Activated CD4-positive, alpha-beta T cell treated with anti-CD3 and anti-CD28 coated beads for 36 hours (primary cell): ENCODE results near the gene LONP2. TPM values are rescaled to one million over a fixed set of nuclear protein-coding genes. Genes with fewer than 3 reads are reported as not detected.

Source experiments
- ATAC-seq: fragments of 200-7000 bp; cut with Tn5 transposase; one replicate; pipeline ENCODE4 v1.10.0; 2021; ENCODE audit warnings: mild to moderate bottlenecking, moderate library complexity
- CTCF ChIA-PET: fragments of 350-600 bp; sonication (Branson Sonifier 250); formaldehyde crosslinking; loops from one replicate; lab custom pipeline; 2021; ENCODE audit warnings: antibody characterized with exemption; lab: Charles Lee
- POLR2A ChIA-PET: fragments of 350-600 bp; sonication (Branson Sonifier 250); formaldehyde crosslinking; loops from one replicate; lab custom pipeline; 2021; ENCODE audit warnings: antibody characterized with exemption, inconsistent platforms; lab: Charles Lee
- DNase-seq: peaks from one replicate; pipeline ENCODE4 v3.0.0-alpha.2; 2020
- H3K27ac Mint-ChIP-seq: one replicate; pipeline ENCODE4 v1.8.0; 2021; ENCODE audit warnings: mixed read lengths
- H3K27me3 Mint-ChIP-seq: one replicate; pipeline ENCODE4 v1.8.0; 2021; ENCODE audit warnings: mixed read lengths
- H3K36me3 Mint-ChIP-seq: one replicate; pipeline ENCODE4 v1.8.0; 2021; ENCODE audit warnings: low read depth, mixed read lengths
- H3K4me1 Mint-ChIP-seq: one replicate; pipeline ENCODE4 v1.8.0; 2021; ENCODE audit warnings: mixed read lengths
- H3K4me3 Mint-ChIP-seq: one replicate; pipeline ENCODE4 v1.8.0; 2021; ENCODE audit warnings: mild to moderate bottlenecking, moderate library complexity, mixed read lengths
- H3K9me3 Mint-ChIP-seq: one replicate; pipeline ENCODE4 v1.8.0; 2021; ENCODE audit warnings: low read depth, mixed read lengths
- intact Hi-C, 2 experiments: fragments of 100-400 bp; cut with DNase I in 1 of 2; cut with micrococcal nuclease in 1 of 2; formaldehyde crosslinking; loops; one replicate each; pipeline versions ENCODE4 v1.14.2 to v1.15.1; 2022 to 2024; cut with DNase I, micrococcal nuclease
- total RNA-seq, 2 experiments: library from RNA; stranded (reverse); gene quantifications; one replicate each; pipeline ENCODE4 v1.2.3, GENCODE V29; 2021

Gene LONP2
- total RNA-seq, 2 experiments from 2014 or later: 60.3 to 63.2 TPM

DNA sequence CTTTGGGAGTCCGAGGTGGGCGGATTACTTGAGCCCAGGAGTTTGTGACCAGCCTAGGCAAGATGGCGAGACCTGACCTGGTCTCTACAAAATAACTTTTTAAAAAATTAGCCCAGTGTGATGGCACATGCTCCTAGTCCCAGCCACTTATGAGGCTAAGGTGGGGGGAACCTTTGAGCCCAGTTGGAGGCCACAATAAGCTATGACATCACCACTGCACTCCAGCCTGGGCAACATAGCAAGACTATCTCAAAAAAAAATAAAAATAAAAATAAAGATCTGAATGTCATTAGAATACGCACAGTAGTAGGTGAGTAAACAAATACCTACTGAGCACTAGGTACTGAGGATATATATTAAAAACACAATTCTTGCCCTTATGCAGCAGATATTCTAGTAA, 138.0 kb downstream of the LONP2 start:
- intact Hi-C loops: loop anchor here in 1 of 2 experiments (10.0 kb wide), 2 partner anchors 1547 to 1697 kb away; partner anchors contain the start of genes C16orf87, ORC6 and VPS35
- Mint-ChIP-seq H3K36me3 (peaks cover 3% of the 10 kb centered on the region), H3K4me1 (peaks cover 45% of the 10 kb centered on the region), H3K4me3 (no peak overlapping the region), H3K9me3 (no peaks in the 10 kb centered on the region), H3K27ac (no peak overlapping the region), H3K27me3 (no peaks in the 10 kb centered on the region)
- DNase-seq (no peak), ATAC-seq (no peak)
- CTCF ChIA-PET: no interaction called here
- POLR2A ChIA-PET: no interaction called here

DNA sequence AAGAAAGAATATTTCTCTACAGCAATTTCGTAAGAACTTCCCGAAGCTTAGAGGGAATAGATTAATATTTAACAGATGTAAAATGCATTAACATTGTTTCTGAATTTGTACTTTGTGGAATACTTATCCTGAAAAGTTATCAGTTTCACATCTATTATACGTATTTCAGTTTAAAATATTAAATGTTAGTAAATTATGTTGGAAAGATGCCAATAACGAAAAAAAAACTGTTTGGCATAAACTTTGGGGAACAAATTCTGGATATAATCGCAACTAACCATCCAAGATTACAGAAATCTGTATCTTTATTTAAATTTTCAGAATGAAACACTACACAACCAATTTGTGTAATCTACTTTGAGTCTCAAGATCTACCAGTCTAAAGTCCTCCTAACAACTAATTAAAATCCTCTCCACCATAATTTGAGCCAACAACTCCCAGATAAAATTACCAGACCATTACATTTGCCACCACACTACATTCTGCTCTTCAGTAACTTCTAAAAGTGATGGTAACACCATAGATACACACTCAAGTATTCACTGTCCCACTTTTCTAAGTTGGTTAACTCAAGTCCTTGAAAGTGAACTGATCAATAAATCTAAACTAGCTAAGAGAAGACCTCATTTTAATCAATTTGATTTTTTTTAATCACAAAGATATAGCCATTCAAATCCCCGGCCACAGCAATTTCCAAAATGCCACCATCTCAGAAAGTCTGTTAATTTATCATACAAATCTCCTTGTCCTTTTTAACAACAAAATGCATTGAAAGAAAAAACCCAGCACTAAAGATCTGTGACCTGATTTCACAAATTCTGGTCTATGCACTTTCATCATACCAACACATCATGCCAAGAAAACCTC, 139.1 kb downstream of the LONP2 start:
- intact Hi-C loops: loop anchor here in 1 of 2 experiments (10.0 kb wide), 2 partner anchors 1548 to 1698 kb away; partner anchors contain the start of genes C16orf87, ORC6 and VPS35
- DNase-seq (no peak), ATAC-seq (no peak)
- Mint-ChIP-seq H3K36me3 (peaks cover 3% of the 10 kb centered on the region), H3K9me3 (no peaks in the 10 kb centered on the region), H3K4me3 (peak overlapping the region; percentile 85), H3K4me1 (peaks cover 40% of the 10 kb centered on the region), H3K27ac (peak overlapping the region; percentile 84), H3K27me3 (no peaks in the 10 kb centered on the region)
- ChIA-PET POLR2A (interaction anchor here (0.8 kb wide), 1 partner anchor 17 kb away, joined by 5 read pairs; no protein-coding TSS in a partner anchor), CTCF (interaction anchor here (0.7 to 1.9 kb wide), 6 partner anchors 14 to 240 kb away, joined by 3 to 9 read pairs (median 4); no protein-coding TSS in a partner anchor)

DNA sequence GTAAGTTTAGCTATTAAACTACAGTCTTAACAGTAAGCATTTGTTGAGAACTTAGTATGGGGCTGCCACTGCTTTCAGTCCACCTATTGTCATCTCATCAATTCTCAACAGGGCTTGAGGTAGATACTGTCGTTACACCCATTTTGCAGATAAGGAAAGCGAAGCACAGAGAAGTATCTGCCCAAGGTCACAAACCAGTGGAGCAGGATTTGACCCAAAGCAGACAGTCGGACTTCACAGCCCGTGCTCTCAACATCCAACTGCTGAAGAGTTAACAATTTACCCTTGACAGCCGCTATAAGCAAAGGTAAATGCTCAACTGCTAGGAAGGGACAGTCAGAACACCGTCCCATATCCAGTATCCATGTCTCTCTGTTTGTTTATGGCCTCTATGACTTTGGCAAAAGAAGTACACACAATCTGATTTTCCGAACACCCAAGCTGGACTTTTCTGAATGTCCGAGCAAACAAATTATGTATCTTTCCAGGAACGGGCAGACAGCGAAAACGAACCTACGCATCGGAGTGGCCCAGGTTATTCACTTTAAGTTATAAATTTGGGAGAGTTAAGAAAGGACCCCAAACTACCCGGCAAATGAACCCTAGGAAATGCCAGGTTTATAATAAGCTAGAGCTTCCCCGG, 139.9 kb downstream of the LONP2 start:
- ATAC-seq (peak; percentile 16), DNase-seq (peak; percentile 19)
- H3K4me3 Mint-ChIP-seq: peak overlapping the region; percentile 85
- H3K36me3 Mint-ChIP-seq: peaks cover 3% of the 10 kb centered on the region
- intact Hi-C loops: loop anchor here (1.0 to 10.0 kb wide), 6 partner anchors 18 to 1699 kb away; partner anchors contain the start of genes C16orf87 (in 1 of the 2), LONP2 (in 1 of the 2), N4BP1 (in 1 of the 2) and ORC6 (in 1 of the 2)
- ChIA-PET CTCF (interaction anchor here (0.7 to 1.9 kb wide), 5 partner anchors 15 to 239 kb away, joined by 3 to 9 read pairs (median 4); no protein-coding TSS in a partner anchor), POLR2A (interaction anchor here (0.8 to 1.0 kb wide), 2 partner anchors 18 kb away, joined by 3 to 5 read pairs; no protein-coding TSS in a partner anchor)
- H3K9me3 Mint-ChIP-seq: no peaks in the 10 kb centered on the region
- H3K27ac Mint-ChIP-seq: peak overlapping the region; percentile 84
- peaks cover 33% of the 10 kb centered on the region for H3K4me1 Mint-ChIP-seq
- no peaks in the 10 kb centered on the region for H3K27me3 Mint-ChIP-seq

GRCh38 chr16:48384520-48385252, 140.6 kb downstream of the LONP2 start:
- no peaks in the 10 kb centered on the region for H3K9me3 Mint-ChIP-seq
- ChIA-PET CTCF (interaction anchor here (1.2 to 1.9 kb wide), 3 partner anchors 16 to 239 kb away, joined by 4 to 9 read pairs (median 7); no protein-coding TSS in a partner anchor), POLR2A (interaction anchor here (0.8 to 1.0 kb wide), 3 partner anchors 9 to 18 kb away, joined by 3 read pairs; no protein-coding TSS in a partner anchor)
- intact Hi-C loops: loop anchor here (1.0 to 10.0 kb wide), 12 partner anchors 18 to 1700 kb away; partner anchors contain the start of genes N4BP1 (in 2 of the 2), C16orf87 (in 1 of the 2), ITFG1 (in 1 of the 2) and LONP2 (in 1 of the 2)
- H3K27ac Mint-ChIP-seq: peak overlapping the region; percentile 84
- ATAC-seq: peak; percentile 62
- peaks cover 26% of the 10 kb centered on the region for H3K4me1 Mint-ChIP-seq
- peak overlapping the region; percentile 85 for H3K4me3 Mint-ChIP-seq
- peak; percentile 48 for DNase-seq
- peaks cover 3% of the 10 kb centered on the region for H3K36me3 Mint-ChIP-seq
- no peaks in the 10 kb centered on the region for H3K27me3 Mint-ChIP-seq

DNA sequence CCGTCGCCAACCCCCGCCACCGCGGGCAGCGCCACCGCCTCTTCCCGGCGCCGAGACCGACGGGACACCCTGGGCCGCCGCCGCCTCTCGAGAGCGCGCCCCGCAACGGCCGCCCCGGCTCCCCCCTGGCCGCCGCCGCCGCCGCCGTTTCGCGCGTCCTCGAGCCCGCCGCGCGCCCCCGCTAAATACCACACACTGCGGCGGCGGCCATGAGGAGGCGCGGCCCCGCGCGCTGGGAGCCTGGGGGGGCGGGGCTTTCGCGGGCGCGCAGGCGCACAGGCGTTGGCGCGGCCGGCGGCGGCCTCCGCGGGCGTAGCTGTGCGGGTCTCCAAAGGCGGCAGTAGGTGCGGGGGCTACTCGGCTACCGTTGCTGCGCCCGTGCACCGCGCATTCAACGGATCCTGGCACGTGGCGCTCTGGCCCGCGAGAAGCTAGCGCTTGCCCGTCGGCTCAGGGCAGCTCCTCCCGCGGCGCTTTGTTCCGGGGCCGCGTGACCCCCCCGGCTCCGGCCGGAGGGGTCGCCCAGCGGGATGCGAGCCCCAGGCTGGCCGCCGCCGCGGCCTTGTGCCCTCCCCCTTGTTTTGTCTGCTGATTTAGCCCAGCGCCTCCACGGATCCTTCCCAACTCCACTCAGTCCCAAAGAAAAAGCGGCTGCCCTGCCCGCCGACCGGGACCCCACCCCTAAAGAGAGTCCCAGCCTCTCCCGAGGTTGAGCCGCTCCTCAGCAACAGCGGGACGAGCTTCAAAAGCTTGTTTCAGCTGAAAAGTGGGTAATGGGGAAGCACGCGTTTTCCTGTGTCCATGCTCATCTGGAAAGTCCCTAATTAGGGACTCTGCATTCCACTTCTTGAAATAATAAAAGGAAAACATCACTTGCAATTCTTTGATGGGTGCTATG, 141.4 kb downstream of the LONP2 start, which contains the start of gene SIAH1:
Gene SIAH1 (minus strand): TSS at position 161 of the 898 bp plus-strand sequence. CDS start 22,985 bp downstream, outside the sequence.
- ChIA-PET POLR2A (interaction anchor here (0.8 to 1.0 kb wide), 3 partner anchors 8 to 20 kb away, joined by 3 to 8 read pairs (median 3); no protein-coding TSS in a partner anchor), CTCF (no interaction called here)
- H3K27ac Mint-ChIP-seq: peak within 1 kb of the TSS; percentile 90

DNA sequence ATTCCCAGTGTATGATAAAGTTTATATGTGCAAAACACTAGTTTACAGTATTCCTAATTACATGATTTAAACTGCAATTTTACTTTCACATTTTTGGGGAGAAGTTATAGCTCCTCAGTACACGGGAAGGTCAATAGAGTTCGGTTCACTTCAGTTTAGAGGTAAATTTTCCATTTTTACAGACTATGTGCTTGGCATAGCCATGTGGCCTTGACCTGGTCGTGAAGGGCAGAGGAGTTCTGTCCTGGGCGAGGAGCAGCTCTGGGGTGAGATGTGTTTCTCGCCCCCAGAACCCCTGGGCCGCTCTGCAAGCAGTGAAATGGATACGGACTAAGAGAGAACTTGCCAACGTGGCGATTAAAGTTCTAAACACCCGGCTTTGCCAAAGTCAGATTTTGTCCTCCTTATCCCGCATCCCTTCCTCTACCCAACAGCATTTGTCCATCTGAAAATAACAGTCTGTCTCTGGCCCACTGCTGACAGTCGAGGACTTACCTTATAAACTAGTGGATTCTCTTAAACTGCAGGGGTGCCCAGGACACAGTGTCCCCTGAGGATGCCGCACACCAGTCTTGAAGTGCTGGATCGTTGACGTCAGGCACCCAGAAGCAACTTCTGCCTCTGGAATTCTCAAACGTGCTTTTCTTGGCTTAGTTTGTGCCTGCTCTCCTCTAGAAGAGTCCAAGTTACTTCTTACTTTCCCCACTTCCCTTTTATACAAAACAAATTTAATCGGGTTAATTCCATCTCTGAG, 142.6 kb downstream of the LONP2 start:
- Mint-ChIP-seq H3K36me3 (peaks cover under 1% of the 10 kb centered on the region), H3K4me3 (no peak overlapping the region), H3K27me3 (no peaks in the 10 kb centered on the region), H3K27ac (no peak overlapping the region), H3K4me1 (peaks cover 12% of the 10 kb centered on the region), H3K9me3 (no peaks in the 10 kb centered on the region)
- no peak for ATAC-seq
- DNase-seq: no peak
- intact Hi-C loops: loop anchor here in 1 of 2 experiments (10.0 kb wide), 2 partner anchors 1552 to 1702 kb away; partner anchors contain the start of genes C16orf87, ORC6 and VPS35
- ChIA-PET POLR2A (interaction anchor here (0.6 kb wide), 2 partner anchors 8 to 225 kb away, joined by 3 read pairs; no protein-coding TSS in a partner anchor), CTCF (interaction anchor here (0.7 kb wide), 1 partner anchor 226 kb away, joined by 3 read pairs; no protein-coding TSS in a partner anchor)

More for the DNA sequence above, 141.4 kb downstream of the LONP2 start, which contains the start of gene SIAH1:
- H3K36me3 Mint-ChIP-seq: peaks cover 3% of the 10 kb centered on the region
- DNase-seq (peak; percentile 91), ATAC-seq (peak; percentile 82)
- peak within 1 kb of the TSS; percentile 85 for H3K4me3 Mint-ChIP-seq
- H3K4me1 Mint-ChIP-seq: peaks cover 21% of the 10 kb centered on the region
- intact Hi-C loops: loop anchor here (1.0 to 10.0 kb wide), 12 partner anchors 19 to 1701 kb away; partner anchors contain the start of genes N4BP1 (in 2 of the 2), C16orf87 (in 1 of the 2), ITFG1 (in 1 of the 2) and LONP2 (in 1 of the 2)
- no peaks in the 10 kb centered on the region for H3K9me3 Mint-ChIP-seq
- no peaks in the 10 kb centered on the region for H3K27me3 Mint-ChIP-seq

GRCh38 chr16:48392407-48392806, 148.3 kb downstream of the LONP2 start:
- ATAC-seq (no peak), DNase-seq (no peak)
- POLR2A ChIA-PET: no interaction called here
- Mint-ChIP-seq H3K36me3 (no peaks in the 10 kb centered on the region), H3K9me3 (no peaks in the 10 kb centered on the region), H3K4me3 (no peak overlapping the region), H3K27ac (no peak overlapping the region), H3K4me1 (peaks cover 10% of the 10 kb centered on the region), H3K27me3 (no peaks in the 10 kb centered on the region)
- intact Hi-C loops: no loop called here
- CTCF ChIA-PET: no interaction called here

DNA sequence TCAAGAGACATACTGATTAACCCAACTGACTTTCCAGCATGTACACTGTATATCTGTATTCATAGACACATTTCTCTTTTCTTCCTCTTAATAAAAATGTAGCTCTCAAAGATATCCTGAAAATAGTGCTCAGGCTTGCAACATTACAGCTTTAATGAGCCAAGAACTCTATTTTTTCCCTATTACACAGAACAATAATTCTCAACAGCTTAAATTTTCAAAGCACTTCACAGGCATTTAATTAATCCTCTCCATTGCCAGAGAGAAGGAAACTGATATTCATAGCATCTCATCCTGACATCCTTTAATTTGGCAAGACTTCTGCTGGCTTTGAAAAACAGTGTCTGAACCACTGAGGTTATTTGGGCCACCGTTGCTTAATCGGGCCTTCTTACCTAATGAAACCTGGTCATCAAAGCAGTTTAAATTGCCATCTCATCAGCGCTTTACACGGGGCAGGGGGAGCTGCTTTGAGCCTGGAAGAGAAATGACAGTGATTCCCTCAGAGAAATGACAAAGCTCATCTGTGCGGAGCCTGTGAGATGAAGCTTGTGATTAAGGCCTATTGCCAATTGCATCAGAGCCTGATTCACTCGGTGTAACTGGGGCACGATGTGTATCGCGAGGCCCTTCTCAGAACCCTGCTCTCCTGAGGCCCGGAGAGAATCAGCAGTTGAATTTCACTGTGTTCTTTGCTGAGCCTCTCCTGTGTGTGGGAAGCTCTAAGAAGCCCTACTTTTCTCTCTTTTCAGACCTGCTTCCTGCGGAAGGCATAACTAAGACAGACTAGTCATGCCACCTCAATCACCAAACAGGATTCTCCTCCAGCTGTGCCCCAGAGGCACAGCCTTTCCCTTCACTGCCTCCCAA, 149.6 kb downstream of the LONP2 start:
- H3K9me3 Mint-ChIP-seq: no peaks in the 10 kb centered on the region
- H3K4me1 Mint-ChIP-seq: peaks cover 10% of the 10 kb centered on the region
- no peak overlapping the region for H3K4me3 Mint-ChIP-seq
- H3K27ac Mint-ChIP-seq: peak overlapping the region; percentile 71
- ChIA-PET POLR2A (interaction anchor here (0.6 to 1.0 kb wide), 2 partner anchors 7 to 8 kb away, joined by 3 read pairs; partner anchors contain the start of gene SIAH1), CTCF (interaction anchor here (0.6 kb wide), 1 partner anchor 634 kb away, joined by 3 read pairs; no protein-coding TSS in a partner anchor)
- DNase-seq (peak; percentile 46), ATAC-seq (peak; percentile 89)
- intact Hi-C loops: no loop called here
- H3K27me3 Mint-ChIP-seq: no peaks in the 10 kb centered on the region
- H3K36me3 Mint-ChIP-seq: no peaks in the 10 kb centered on the region
